VCaP (cell line): ENCODE data around the gene CPLANE1.
"Not testable (repeated sequence)": the region's sequence is repeated elsewhere in the genome, so short reads cannot be mapped to it uniquely, and the experiment has no call there.

Experiments used
- H3K27ac ChIP-seq: fragments of 450-650 bp; 2 replicates; pipeline ENCODE4 v1.5.1; 2017
- TF ChIP-seq, protein P1 (sequence below): fragments of 450-650 bp; conservative IDR thresholded peaks from 2 replicates; pipeline ENCODE4 v1.5.1; 2017; ENCODE audit warnings: mild to moderate bottlenecking, moderate library complexity

The CPLANE1 gene

GRCh38 chr5:37222181-37222580 lies 27.0 kb downstream of the CPLANE1 start:
- H3K27ac ChIP-seq = no peak overlapping the region
- TF ChIP-seq, protein P1, sequence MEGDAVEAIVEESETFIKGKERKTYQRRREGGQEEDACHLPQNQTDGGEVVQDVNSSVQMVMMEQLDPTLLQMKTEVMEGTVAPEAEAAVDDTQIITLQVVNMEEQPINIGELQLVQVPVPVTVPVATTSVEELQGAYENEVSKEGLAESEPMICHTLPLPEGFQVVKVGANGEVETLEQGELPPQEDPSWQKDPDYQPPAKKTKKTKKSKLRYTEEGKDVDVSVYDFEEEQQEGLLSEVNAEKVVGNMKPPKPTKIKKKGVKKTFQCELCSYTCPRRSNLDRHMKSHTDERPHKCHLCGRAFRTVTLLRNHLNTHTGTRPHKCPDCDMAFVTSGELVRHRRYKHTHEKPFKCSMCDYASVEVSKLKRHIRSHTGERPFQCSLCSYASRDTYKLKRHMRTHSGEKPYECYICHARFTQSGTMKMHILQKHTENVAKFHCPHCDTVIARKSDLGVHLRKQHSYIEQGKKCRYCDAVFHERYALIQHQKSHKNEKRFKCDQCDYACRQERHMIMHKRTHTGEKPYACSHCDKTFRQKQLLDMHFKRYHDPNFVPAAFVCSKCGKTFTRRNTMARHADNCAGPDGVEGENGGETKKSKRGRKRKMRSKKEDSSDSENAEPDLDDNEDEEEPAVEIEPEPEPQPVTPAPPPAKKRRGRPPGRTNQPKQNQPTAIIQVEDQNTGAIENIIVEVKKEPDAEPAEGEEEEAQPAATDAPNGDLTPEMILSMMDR = no peak

- not testable (repeated sequence) for H3K27ac ChIP-seq
Measured at GRCh38 chr5:37220426-37220825, 28.8 kb downstream of the CPLANE1 start.

GRCh38 chr5:37219384-37219783 lies 29.8 kb downstream of the CPLANE1 start:
- H3K27ac ChIP-seq = not testable (repeated sequence)

GRCh38 chr5:37217976-37218375 lies 31.2 kb downstream of the CPLANE1 start:
- no peak overlapping the region for H3K27ac ChIP-seq
- TF ChIP-seq, protein P1 = no peak

- TF ChIP-seq, protein P1 = no peak
- H3K27ac ChIP-seq = peak overlapping the region; percentile 32
Measured at GRCh38 chr5:37214550-37214949, 34.6 kb downstream of the CPLANE1 start.

DNA sequence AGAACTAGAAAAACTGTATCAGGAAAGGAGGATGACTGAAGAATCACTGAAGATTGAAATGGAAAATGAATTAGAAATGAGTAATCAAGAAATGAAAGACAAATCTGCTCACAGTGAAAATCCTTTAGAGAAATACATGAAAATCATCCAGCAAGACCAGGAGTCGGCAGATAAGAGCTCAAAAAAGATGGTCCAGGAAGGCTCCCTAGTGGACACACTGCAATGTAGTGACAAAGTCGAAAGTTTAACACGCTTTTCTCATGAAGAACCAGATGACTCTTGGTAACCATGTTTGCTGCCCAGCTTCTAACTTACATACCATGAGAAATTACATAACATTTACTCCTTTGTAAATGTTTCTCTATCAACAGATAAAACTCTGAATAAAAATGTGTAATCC lies 37.1 kb downstream of the CPLANE1 start:
- no peak overlapping the region for H3K27ac ChIP-seq
- TF ChIP-seq, protein P1 = no peak

GRCh38 chr5:37211661-37212060 lies 37.5 kb downstream of the CPLANE1 start:
- H3K27ac ChIP-seq = no peak overlapping the region
- TF ChIP-seq, protein P1 = no peak

DNA sequence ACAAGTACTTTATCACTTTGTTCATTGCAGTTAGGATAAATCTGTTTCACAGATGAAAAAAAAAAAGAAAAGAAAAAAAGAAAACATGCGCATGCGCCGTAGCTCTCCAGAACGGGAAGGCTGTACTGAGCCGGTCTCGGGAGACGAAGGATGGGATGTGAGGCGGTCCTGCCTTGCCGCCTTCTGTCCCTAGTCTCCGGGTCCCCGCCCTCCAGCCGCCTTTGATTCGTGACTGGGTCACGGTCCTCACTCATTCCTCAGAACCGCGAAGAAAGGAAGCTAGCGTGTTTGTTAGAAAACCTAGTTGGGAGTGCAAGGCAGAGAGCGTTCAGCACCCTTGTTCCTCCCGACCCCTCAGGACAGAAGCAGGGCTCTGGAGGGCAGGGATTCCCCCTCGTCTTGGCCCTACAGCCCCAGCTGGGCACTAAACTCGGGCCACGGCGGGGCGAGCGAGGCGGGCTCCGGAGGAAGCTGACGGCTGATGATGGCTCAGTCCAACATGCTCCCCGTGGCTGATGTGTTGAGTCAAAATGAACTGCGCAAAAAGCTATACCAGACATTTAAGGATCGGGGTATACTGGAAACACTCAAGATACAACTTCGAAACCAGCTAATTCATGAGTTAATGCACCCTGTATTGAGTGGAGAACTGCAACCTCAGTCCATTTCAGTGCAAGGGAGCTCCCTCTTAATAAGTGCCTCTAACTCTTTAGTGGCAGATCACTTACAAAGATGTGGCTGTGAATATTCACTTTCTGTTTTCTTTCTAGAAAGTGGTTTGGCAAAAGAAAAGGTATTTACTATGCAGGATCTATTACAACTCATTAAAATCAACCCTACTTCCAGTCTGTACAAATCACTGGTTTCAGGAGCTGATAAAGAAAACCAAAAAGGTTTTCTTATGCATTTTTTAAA lies 40.0 kb downstream of the CPLANE1 start:
- no peak overlapping the region for H3K27ac ChIP-seq
- TF ChIP-seq, protein P1 = no peak
